H1 (cell line): ENCODE data around the gene SRSF6. TPM values are rescaled to one million over a fixed set of nuclear protein-coding genes. Genes with fewer than 3 reads are reported as not detected.

Source experiments
- CTCF ChIA-PET: fragments of 300-600 bp; sonication (Branson Sonifier 250); formaldehyde crosslinking; loops from one replicate; lab custom pipeline; 2021; ENCODE audit not compliant: partially characterized antibody; lab: Charles Lee
- POLR2A ChIA-PET: fragments of 300-600 bp; sonication (Branson Sonifier 250); formaldehyde crosslinking; loops from one replicate; lab custom pipeline; 2021; ENCODE audit warnings: inconsistent platforms; ENCODE audit not compliant: partially characterized antibody; lab: Charles Lee
- DNase-seq, 2 experiments: peaks; one replicate each; pipeline versions ENCODE4 v3.0.0 to v3.0.0-alpha.2; 2010 to 2022; ENCODE audit warnings: low spot score in 2 of 2, low read depth in 1 of 2, mixed read lengths in 1 of 2
- FAIRE-seq: peaks from 2 replicates; lab custom pipeline; 2011; peaks lifted over from hg19 to GRCh38; lab: Jason Lieb, UNC
- H2AFZ ChIP-seq: 2 replicates; pipeline ENCODE4 v1.8.1; 2012; ENCODE audit warnings: low read length, inconsistent platforms
- H2AK5ac ChIP-seq: 2 replicates; pipeline ENCODE4 v1.6.1; 2013; ENCODE audit warnings: low read depth, low read length
- H2BK120ac ChIP-seq: replicated peaks from 2 replicates; pipeline ENCODE3; 2013; ENCODE audit warnings: low read depth, low read length, inconsistent platforms
- H2BK12ac ChIP-seq: 2 replicates; pipeline ENCODE4 v1.6.1; 2013; ENCODE audit warnings: low read depth, low read length
- H2BK15ac ChIP-seq: 2 replicates; pipeline ENCODE4 v1.6.1; 2013; ENCODE audit warnings: low read length
- H2BK20ac ChIP-seq: 2 replicates; pipeline ENCODE4 v1.6.1; 2013; ENCODE audit warnings: low read length
- H2BK5ac ChIP-seq: 2 replicates; pipeline ENCODE4 v1.6.1; 2013; ENCODE audit warnings: low read depth, low read length
- H3K14ac ChIP-seq: 2 replicates; pipeline ENCODE4 v1.6.1; 2013; ENCODE audit warnings: inconsistent platforms; ENCODE audit not compliant: insufficient read length
- H3K18ac ChIP-seq: 2 replicates; pipeline ENCODE4 v1.6.1; 2013; ENCODE audit warnings: low read length; ENCODE audit errors: extremely low read depth
- H3K23ac ChIP-seq: 2 replicates; pipeline ENCODE4 v1.6.1; 2013; ENCODE audit warnings: inconsistent platforms; ENCODE audit not compliant: insufficient read length
- H3K23me2 ChIP-seq: 2 replicates; pipeline ENCODE4 v1.6.1; 2013; ENCODE audit warnings: low read depth, low read length
- H3K27ac ChIP-seq: 2 replicates; pipeline ENCODE4 v1.6.1; 2011; ENCODE audit warnings: low read depth, low read length, inconsistent platforms
- H3K27me3 ChIP-seq, 4 experiments: replicated peaks in 1 of 4; 1 replicate in 1 of 4; 2 replicates in 3 of 4; pipeline versions ENCODE4 v1.6.1 to v1.8.1; 2011 to 2013; ENCODE audit warnings: low read length in 3 of 4, mild to moderate bottlenecking in 3 of 4, inconsistent platforms in 2 of 4, mixed read lengths in 2 of 4, moderate library complexity in 1 of 4; ENCODE audit not compliant: control insufficient read depth in 3 of 4, insufficient read depth in 3 of 4; ENCODE audit errors: extremely low read depth in 1 of 4
- H3K36me3 ChIP-seq, 4 experiments: 2 replicates each; pipeline versions ENCODE4 v1.6.1 to v1.8.1; 2011 to 2013; ENCODE audit warnings: mild to moderate bottlenecking in 4 of 4, low read length in 3 of 4, moderate library complexity in 2 of 4, control low read depth in 1 of 4, inconsistent platforms in 1 of 4; ENCODE audit not compliant: insufficient read depth in 4 of 4, control insufficient read depth in 2 of 4
- H3K4ac ChIP-seq: replicated peaks from 2 replicates; pipeline ENCODE3; 2013; ENCODE audit warnings: low read length, low read depth, mixed read lengths, inconsistent platforms; ENCODE audit not compliant: insufficient read length
- H3K4me1 ChIP-seq, 4 experiments: replicated peaks in 1 of 4; 1 replicate in 1 of 4; 2 replicates in 3 of 4; pipeline versions ENCODE4 v1.6.1 to v1.8.1; 2011 to 2013; ENCODE audit warnings: low read length in 3 of 4, inconsistent platforms in 2 of 4, mixed read lengths in 1 of 4; ENCODE audit not compliant: insufficient read depth in 4 of 4, control insufficient read depth in 3 of 4
- H3K4me2 ChIP-seq, 2 experiments: 2 replicates each; pipeline versions ENCODE4 v1.6.1 to v1.8.1; 2011 to 2013; ENCODE audit warnings: low read depth in 2 of 2, low read length in 2 of 2, control low read depth in 1 of 2, inconsistent platforms in 1 of 2, mild to moderate bottlenecking in 1 of 2; ENCODE audit not compliant: insufficient read depth in 1 of 2
- H3K4me3 ChIP-seq, 4 experiments: fragments of 200-600, 300-600 bp in 1 of 4; sonication (generic), shearing (Covaris generic), sonication (Bioruptor Twin) in 1 of 4; 2 replicates each; pipeline versions ENCODE4 v1.5.1 to v1.8.1; 2011 to 2016; ENCODE audit warnings: low read length in 4 of 4, low read depth in 3 of 4, control low read depth in 2 of 4, inconsistent platforms in 2 of 4, mild to moderate bottlenecking in 2 of 4, mixed read lengths in 1 of 4, moderate library complexity in 1 of 4; ENCODE audit not compliant: insufficient read depth in 2 of 4; ENCODE audit errors: extremely low read depth in 1 of 4
- H3K56ac ChIP-seq: replicated peaks from 2 replicates; pipeline ENCODE3; 2013; ENCODE audit warnings: low read depth, mild to moderate bottlenecking, mixed read lengths, low read length, inconsistent platforms; ENCODE audit not compliant: insufficient read length
- H3K79me1 ChIP-seq: 2 replicates; pipeline ENCODE4 v1.6.1; 2013; ENCODE audit warnings: low read depth, low read length, control low read depth
- H3K79me2 ChIP-seq, 2 experiments: 2 replicates each; pipeline versions ENCODE4 v1.6.1 to v1.8.1; 2012 to 2013; ENCODE audit warnings: low read length in 2 of 2, mild to moderate bottlenecking in 2 of 2, inconsistent platforms in 1 of 2; ENCODE audit not compliant: insufficient read depth in 2 of 2, control insufficient read depth in 1 of 2
- H3K9ac ChIP-seq, 4 experiments: replicated peaks in 1 of 4; 1 replicate in 1 of 4; 2 replicates in 3 of 4; pipeline versions ENCODE4 v1.6.1 to v1.8.1; 2011 to 2013; ENCODE audit warnings: low read depth in 3 of 4, low read length in 3 of 4, control low read depth in 2 of 4, mild to moderate bottlenecking in 2 of 4, moderate library complexity in 2 of 4, inconsistent platforms in 1 of 4; ENCODE audit errors: extremely low read depth in 1 of 4
- H3K9me3 ChIP-seq, 2 experiments: 2 replicates each; pipeline versions ENCODE4 v1.6.1 to v1.8.1; 2012 to 2013; ENCODE audit warnings: mild to moderate bottlenecking in 2 of 2, moderate library complexity in 2 of 2, control low read depth in 1 of 2, inconsistent platforms in 1 of 2, low read depth in 1 of 2, low read length in 1 of 2, mixed read lengths in 1 of 2; ENCODE audit not compliant: insufficient read depth in 2 of 2
- H4K20me1 ChIP-seq, 2 experiments: replicated peaks in 1 of 2; 2 replicates each; pipeline versions ENCODE3 to v1.8.1; 2011 to 2013; ENCODE audit warnings: inconsistent platforms in 2 of 2, low read length in 2 of 2, mild to moderate bottlenecking in 1 of 2; ENCODE audit not compliant: insufficient read depth in 2 of 2, control insufficient read depth in 1 of 2
- H4K5ac ChIP-seq: 2 replicates; pipeline ENCODE4 v1.6.1; 2013; ENCODE audit warnings: low read length, low read depth, mixed read lengths, inconsistent platforms; ENCODE audit not compliant: insufficient read length
- H4K8ac ChIP-seq: 2 replicates; pipeline ENCODE4 v1.8.0; 2013; ENCODE audit warnings: mild to moderate bottlenecking, moderate library complexity, low read length, inconsistent platforms; ENCODE audit not compliant: insufficient read depth; ENCODE audit errors: extremely low read depth
- H4K91ac ChIP-seq: replicated peaks from 2 replicates; pipeline ENCODE3; 2013; ENCODE audit warnings: low read length, mixed read lengths, inconsistent platforms; ENCODE audit not compliant: insufficient read length
- CTBP2 ChIP-seq: IDR thresholded peaks from 2 replicates; pipeline ENCODE4 v1.7.0; 2011; ENCODE audit warnings: borderline replicate concordance, mild to moderate bottlenecking, moderate library complexity, mixed read lengths, low read length; ENCODE audit not compliant: insufficient read depth, insufficient read length
- WGBS, 2 experiments: shearing (Covaris generic) in 1 of 2; methylation state at CpG; one replicate each; pipeline versions ENCODE4 v1.1.6 to v1.1.7; 2013 to 2015; ENCODE audit warnings: low lambda C conversion rate in 2 of 2, mixed read lengths in 2 of 2, inconsistent platforms in 1 of 2, low coverage in 1 of 2, missing lambda C conversion rate in 1 of 2; ENCODE audit not compliant: insufficient replicate concordance in 2 of 2, insufficient coverage in 1 of 2, insufficient read length in 1 of 2; ENCODE audit errors: extremely low coverage in 1 of 2, missing lambda C conversion rate in 1 of 2; 5-methylcytosine and 5-hydroxymethylcytosine counted together
- polyA plus RNA-seq, 7 experiments: library from polyadenylated mRNA; depleted of rRNA in 3 of 7; stranded (reverse) in 5 of 7; unstranded in 2 of 7; fragments of >200 nt in 5 of 7; fragments of 200-250 nt in 2 of 7; gene quantifications; 1 replicate in 5 of 7; 2 replicates in 1 of 7; 4 replicates in 1 of 7; pipeline versions ENCODE4 v1.2.1 to v1.2.3, GENCODE V29; 2011 to 2013; ENCODE audit warnings: missing spikeins in 2 of 7, mixed read lengths in 2 of 7
- total RNA-seq: library from RNA; stranded (reverse); fragmentation: NEBNext Ultra II Directional; extraction: Animal tissue kit (Norgen Biotek cat#: 25700); gene quantifications from 2 replicates; pipeline ENCODE4 v1.2.1, GENCODE V29; 2021

The SRSF6 gene
- total and polyA plus RNA-seq, 2 of the 8 experiments (the other 6 are each of a cell fraction or from before 2014, with no cell fraction given): 48.0 to 171 TPM

GRCh38 chr20:43477193-43477592 is 19.5 kb downstream of the SRSF6 start:
- no peak overlapping the region for H2BK15ac ChIP-seq
- H4K5ac ChIP-seq: no peak overlapping the region
- no peak overlapping the region for H2BK12ac ChIP-seq
- H2AK5ac ChIP-seq: no peak overlapping the region
- no peak overlapping the region for H2BK120ac ChIP-seq
- POLR2A ChIA-PET: interaction anchor here (1.1 to 4.5 kb wide), 4 partner anchors 10 to 20 kb away, joined by 3 to 49 read pairs (median 6); partner anchors contain the start of gene SRSF6
- no peak overlapping the region for H2AFZ ChIP-seq
- H3K23me2 ChIP-seq: no peaks in the 10 kb centered on the region
- H2BK5ac ChIP-seq: no peak overlapping the region
- H3K4ac ChIP-seq: no peak overlapping the region
- H2BK20ac ChIP-seq: no peak overlapping the region
- WGBS, 2 experiments: 86% methylated on average over 3 of the region's 3 CpGs; no CpG with 5 or more reads in 1 of the 2 experiments
- H3K9ac ChIP-seq: no peak overlapping the region
- H4K20me1 ChIP-seq: no peaks in the 10 kb centered on the region
- H3K79me2 ChIP-seq: no peaks in the 10 kb centered on the region
- DNase-seq: no peak
- H3K4me3 ChIP-seq: no peak overlapping the region
- H3K18ac ChIP-seq: no peak overlapping the region
- no peaks in the 10 kb centered on the region for H3K4me1 ChIP-seq
- no peak overlapping the region for H3K56ac ChIP-seq
- H3K4me2 ChIP-seq: no peak overlapping the region
- H4K8ac ChIP-seq: no peak overlapping the region
- peaks cover 4% of the 10 kb centered on the region in 2 experiments; a peak in 2 of 4 replicates for H3K9me3 ChIP-seq
- H3K23ac ChIP-seq: no peak overlapping the region
- H3K79me1 ChIP-seq: no peaks in the 10 kb centered on the region
- H3K14ac ChIP-seq: no peak overlapping the region
- H3K27ac ChIP-seq: no peak overlapping the region
- no peaks in the 10 kb centered on the region for H3K27me3 ChIP-seq
- no peak for TF ChIP-seq CTBP2
- TF ChIP-seq, all 59 proteins: peak for 0
- Histone ChIP-seq H3K36me3 (no peaks in the 10 kb centered on the region), H4K91ac (no peak overlapping the region)
- FAIRE-seq: no peak
- CTCF ChIA-PET: interaction anchor here (0.6 kb wide), 1 partner anchor 15 kb away, joined by 3 read pairs; no protein-coding TSS in a partner anchor
